HepG2 (cell line): ENCODE results near the gene FOSL2.

Source experiments
- ATRX ChIP-seq: sonication (generic); formaldehyde crosslinking; IDR thresholded peaks from 2 replicates; pipeline ENCODE4 v1.4.0; 2020; ENCODE audit warnings: missing genetic modification reagents, borderline replicate concordance
- FOXM1 ChIP-seq: sonication (generic); formaldehyde crosslinking; IDR thresholded peaks from 2 replicates; pipeline ENCODE4 v1.5.0; 2020; ENCODE audit warnings: missing genetic modification reagents
- TMF1 ChIP-seq: sonication (generic); formaldehyde crosslinking; IDR thresholded peaks from 2 replicates; pipeline ENCODE4 v1.8.1; 2022; ENCODE audit warnings: low read depth, missing genetic modification reagents
- ZNF451 ChIP-seq: sonication (generic); formaldehyde crosslinking; IDR thresholded peaks from 2 replicates; pipeline ENCODE4 v1.5.0; 2020; ENCODE audit warnings: mild to moderate bottlenecking, missing genetic modification reagents
- TF ChIP-seq, protein P1 (sequence below): sonication (generic); formaldehyde crosslinking; IDR thresholded peaks from 2 replicates; pipeline ENCODE4 v1.5.0; 2020; ENCODE audit warnings: mild to moderate bottlenecking, missing genetic modification reagents, moderate library complexity

DNA sequence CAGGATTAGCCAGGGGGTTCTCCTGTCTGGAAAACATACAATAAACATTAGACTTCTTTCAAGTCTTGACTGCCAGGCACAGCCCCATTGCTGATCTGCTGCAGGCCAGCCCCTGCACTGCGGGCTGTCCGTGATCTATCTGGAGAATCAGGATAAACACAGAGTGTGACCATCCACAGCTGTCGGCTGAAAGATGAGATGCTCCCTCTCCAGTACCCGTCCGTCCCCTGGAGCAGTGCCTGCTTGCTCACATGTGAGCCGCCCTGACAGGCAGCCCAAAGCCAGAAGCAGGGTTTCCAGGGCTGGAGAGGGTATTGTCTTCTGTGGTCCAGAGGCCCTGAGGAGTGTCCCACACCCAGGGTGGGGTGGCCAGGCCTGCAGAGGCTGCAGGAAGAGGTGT, 46.1 kb upstream of the FOSL2 start:
- TF ChIP-seq, protein P1, sequence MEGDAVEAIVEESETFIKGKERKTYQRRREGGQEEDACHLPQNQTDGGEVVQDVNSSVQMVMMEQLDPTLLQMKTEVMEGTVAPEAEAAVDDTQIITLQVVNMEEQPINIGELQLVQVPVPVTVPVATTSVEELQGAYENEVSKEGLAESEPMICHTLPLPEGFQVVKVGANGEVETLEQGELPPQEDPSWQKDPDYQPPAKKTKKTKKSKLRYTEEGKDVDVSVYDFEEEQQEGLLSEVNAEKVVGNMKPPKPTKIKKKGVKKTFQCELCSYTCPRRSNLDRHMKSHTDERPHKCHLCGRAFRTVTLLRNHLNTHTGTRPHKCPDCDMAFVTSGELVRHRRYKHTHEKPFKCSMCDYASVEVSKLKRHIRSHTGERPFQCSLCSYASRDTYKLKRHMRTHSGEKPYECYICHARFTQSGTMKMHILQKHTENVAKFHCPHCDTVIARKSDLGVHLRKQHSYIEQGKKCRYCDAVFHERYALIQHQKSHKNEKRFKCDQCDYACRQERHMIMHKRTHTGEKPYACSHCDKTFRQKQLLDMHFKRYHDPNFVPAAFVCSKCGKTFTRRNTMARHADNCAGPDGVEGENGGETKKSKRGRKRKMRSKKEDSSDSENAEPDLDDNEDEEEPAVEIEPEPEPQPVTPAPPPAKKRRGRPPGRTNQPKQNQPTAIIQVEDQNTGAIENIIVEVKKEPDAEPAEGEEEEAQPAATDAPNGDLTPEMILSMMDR (CRISPR knock-in tag): no peak
- TF ChIP-seq TMF1 (CRISPR knock-in tag) (no peak), ATRX (CRISPR knock-in tag) (no peak), FOXM1 (CRISPR knock-in tag) (no peak), ZNF451 (CRISPR knock-in tag) (no peak)
